Measurements from ENCODE around the gene UBQLN4.

DNA sequence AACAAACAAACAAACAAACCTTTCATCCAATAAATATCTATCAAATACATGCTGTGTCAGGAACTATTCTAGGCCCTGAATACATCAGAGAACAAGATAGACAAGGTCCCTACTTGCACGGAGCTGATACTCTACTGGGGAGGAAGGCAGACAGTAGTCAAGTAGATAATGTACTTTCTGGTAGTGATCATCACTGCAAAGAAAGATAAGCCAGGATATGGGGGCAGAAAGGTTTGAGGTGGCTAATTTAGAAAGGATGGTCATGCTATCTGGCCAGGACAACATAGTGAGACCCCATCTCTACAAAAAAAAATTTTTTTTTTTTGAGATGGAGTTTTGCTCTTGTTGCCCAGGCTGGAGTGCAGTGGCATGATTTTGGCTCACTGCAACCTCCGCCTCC, 38.0 kb upstream of the UBQLN4 start:
- TF ChIP-seq, protein P1, sequence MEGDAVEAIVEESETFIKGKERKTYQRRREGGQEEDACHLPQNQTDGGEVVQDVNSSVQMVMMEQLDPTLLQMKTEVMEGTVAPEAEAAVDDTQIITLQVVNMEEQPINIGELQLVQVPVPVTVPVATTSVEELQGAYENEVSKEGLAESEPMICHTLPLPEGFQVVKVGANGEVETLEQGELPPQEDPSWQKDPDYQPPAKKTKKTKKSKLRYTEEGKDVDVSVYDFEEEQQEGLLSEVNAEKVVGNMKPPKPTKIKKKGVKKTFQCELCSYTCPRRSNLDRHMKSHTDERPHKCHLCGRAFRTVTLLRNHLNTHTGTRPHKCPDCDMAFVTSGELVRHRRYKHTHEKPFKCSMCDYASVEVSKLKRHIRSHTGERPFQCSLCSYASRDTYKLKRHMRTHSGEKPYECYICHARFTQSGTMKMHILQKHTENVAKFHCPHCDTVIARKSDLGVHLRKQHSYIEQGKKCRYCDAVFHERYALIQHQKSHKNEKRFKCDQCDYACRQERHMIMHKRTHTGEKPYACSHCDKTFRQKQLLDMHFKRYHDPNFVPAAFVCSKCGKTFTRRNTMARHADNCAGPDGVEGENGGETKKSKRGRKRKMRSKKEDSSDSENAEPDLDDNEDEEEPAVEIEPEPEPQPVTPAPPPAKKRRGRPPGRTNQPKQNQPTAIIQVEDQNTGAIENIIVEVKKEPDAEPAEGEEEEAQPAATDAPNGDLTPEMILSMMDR (conservative IDR thresholded peaks at IDR 0.05) = no peak
- TF ChIP-seq EZH2 (IDR thresholded peaks at IDR 0.05; ENCODE audit: low read depth) = no peak
